Lung (tissue), 12 donors: ENCODE results near the gene CDHR5. TPM values are rescaled to one million over a fixed set of nuclear protein-coding genes. Genes with fewer than 3 reads are reported as not detected.

Experiments
- ATAC-seq: fragments of 200-7000 bp; cut with Tn5 transposase; one replicate; pipeline ENCODE4 v1.9.1; 2020; ENCODE audit warnings: moderate number of reproducible peaks; ENCODE audit not compliant: insufficient read depth, low FRiP score
- DNase-seq, 3 donors: peaks; one replicate each; pipeline ENCODE4 v3.0.0-alpha.2; 2013 to 2017
- H3K27ac ChIP-seq, 2 donors: one replicate each; pipeline ENCODE4 v1.5.1; 2013; ENCODE audit warnings: mild to moderate bottlenecking in 2 of 2, moderate library complexity in 2 of 2, control low read depth in 1 of 2, inconsistent platforms in 1 of 2, low read depth in 1 of 2, low read length in 1 of 2
- H3K27me3 ChIP-seq, 3 donors: one replicate each; pipeline ENCODE4 v1.5.1; 2013; ENCODE audit warnings: low read length in 2 of 3; ENCODE audit not compliant: control insufficient read depth in 3 of 3, insufficient read depth in 3 of 3
- H3K36me3 ChIP-seq, 4 donors: one replicate each; pipeline ENCODE4 v1.5.1; 2013; ENCODE audit warnings: low read length in 4 of 4, mild to moderate bottlenecking in 1 of 4, moderate library complexity in 1 of 4; ENCODE audit not compliant: control insufficient read depth in 4 of 4, insufficient read depth in 4 of 4
- H3K4me1 ChIP-seq, 5 donors: one replicate each; pipeline ENCODE4 v1.5.1; 2013; ENCODE audit warnings: low read length in 5 of 5, mild to moderate bottlenecking in 2 of 5, moderate library complexity in 1 of 5; ENCODE audit not compliant: control insufficient read depth in 5 of 5, insufficient read depth in 5 of 5
- H3K4me3 ChIP-seq: one replicate; pipeline ENCODE4 v1.5.1; 2013; ENCODE audit warnings: mild to moderate bottlenecking, control low read depth, moderate library complexity
- H3K9ac ChIP-seq, 2 donors: one replicate each; pipeline ENCODE4 v1.5.1; 2013; ENCODE audit warnings: low read length in 2 of 2, control low read depth in 1 of 2; ENCODE audit not compliant: insufficient read depth in 1 of 2
- H3K9me3 ChIP-seq, 4 donors: one replicate each; pipeline ENCODE4 v1.5.1; 2013; ENCODE audit warnings: low read length in 3 of 4, mild to moderate bottlenecking in 1 of 4, moderate library complexity in 1 of 4; ENCODE audit not compliant: control insufficient read depth in 4 of 4, insufficient read depth in 3 of 4
- WGBS, 2 donors: extraction: QIAGEN DNeasy Blood & Tissue Kit; methylation state at CpG; one replicate each; pipeline ENCODE4 v1.1.7; 2013; 5-methylcytosine and 5-hydroxymethylcytosine counted together
- polyA plus RNA-seq, 2 donors: library from polyadenylated mRNA; stranded (reverse); fragments of 200-250 nt; gene quantifications; one replicate each; pipeline ENCODE4 v1.2.1, GENCODE V29; 2013
- total RNA-seq, 2 donors: library from RNA; depleted of rRNA in 1 of 2; stranded (reverse); fragments of >200 nt in 1 of 2; gene quantifications; one replicate each; pipeline ENCODE4 v1.2.1, GENCODE V29; 2014 to 2021
- TF ChIP-seq, protein P1 (sequence below): IDR thresholded peaks from 2 replicates; pipeline ENCODE4 v1.5.1; 2012; ENCODE audit warnings: mild to moderate bottlenecking; ENCODE audit errors: control extremely low read depth, extremely low read depth
- donor health status: control.
- donor health status: control.
- donor health status: Bipolar disorder and iron deficiency.
- donor health status: healthy.
- donor health status: DM: yes; HTN: yes; CAD: no.

Gene CDHR5
- total and polyA plus RNA-seq, 4 donors: 0.02 to 0.10 TPM; not detected in 2

DNA sequence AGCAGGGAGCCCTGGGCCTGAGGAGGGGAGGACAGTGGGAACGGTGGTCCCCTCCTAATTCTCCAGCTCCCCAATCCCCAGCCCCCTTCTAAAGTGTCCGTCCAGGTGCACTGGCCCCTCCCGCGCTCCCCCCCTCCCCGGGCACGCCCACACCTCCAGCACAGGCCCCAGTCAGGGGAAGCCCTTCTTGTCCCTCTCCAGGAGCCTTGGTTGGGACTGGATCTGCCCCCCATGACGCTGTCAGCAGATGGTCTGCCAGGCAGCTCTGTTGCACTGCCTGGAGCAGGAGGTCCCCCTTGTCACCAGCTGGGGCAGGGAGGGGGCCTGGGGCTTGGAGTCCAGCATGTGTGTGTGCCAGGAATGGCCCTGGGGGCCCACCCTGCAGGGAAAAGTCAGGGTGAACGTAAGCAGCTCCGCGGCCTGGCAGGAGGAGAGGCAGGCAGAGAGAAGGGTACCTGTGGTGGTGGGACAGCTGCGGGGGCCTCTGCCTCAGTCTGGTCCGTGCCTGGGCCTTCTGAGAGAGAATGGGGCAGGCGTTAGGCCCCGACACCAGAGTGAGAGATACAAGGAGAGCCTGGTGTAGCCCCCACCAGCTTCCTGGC is 10.6 kb downstream of the CDHR5 start:
- ATAC-seq (no peak), DNase-seq (no peak)
- Histone ChIP-seq H3K9ac (no peak overlapping the region), H3K4me3 (no peak overlapping the region), H3K4me1 (peaks cover 0 to 14% (median 9%) of the 10 kb centered on the region in 5 donors), H3K9me3 (no peaks in the 10 kb centered on the region), H3K27me3 (no peaks in the 10 kb centered on the region), H3K27ac (peak overlapping the region; percentile 28 to 98), H3K36me3 (peaks cover 8 to 55% (median 15%) of the 10 kb centered on the region in 4 donors)
- 79 to 87% methylated on average over 13 to 14 of the region's 14 CpGs for WGBS, 2 donors
- TF ChIP-seq, protein P1, sequence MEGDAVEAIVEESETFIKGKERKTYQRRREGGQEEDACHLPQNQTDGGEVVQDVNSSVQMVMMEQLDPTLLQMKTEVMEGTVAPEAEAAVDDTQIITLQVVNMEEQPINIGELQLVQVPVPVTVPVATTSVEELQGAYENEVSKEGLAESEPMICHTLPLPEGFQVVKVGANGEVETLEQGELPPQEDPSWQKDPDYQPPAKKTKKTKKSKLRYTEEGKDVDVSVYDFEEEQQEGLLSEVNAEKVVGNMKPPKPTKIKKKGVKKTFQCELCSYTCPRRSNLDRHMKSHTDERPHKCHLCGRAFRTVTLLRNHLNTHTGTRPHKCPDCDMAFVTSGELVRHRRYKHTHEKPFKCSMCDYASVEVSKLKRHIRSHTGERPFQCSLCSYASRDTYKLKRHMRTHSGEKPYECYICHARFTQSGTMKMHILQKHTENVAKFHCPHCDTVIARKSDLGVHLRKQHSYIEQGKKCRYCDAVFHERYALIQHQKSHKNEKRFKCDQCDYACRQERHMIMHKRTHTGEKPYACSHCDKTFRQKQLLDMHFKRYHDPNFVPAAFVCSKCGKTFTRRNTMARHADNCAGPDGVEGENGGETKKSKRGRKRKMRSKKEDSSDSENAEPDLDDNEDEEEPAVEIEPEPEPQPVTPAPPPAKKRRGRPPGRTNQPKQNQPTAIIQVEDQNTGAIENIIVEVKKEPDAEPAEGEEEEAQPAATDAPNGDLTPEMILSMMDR: no peak

DNA sequence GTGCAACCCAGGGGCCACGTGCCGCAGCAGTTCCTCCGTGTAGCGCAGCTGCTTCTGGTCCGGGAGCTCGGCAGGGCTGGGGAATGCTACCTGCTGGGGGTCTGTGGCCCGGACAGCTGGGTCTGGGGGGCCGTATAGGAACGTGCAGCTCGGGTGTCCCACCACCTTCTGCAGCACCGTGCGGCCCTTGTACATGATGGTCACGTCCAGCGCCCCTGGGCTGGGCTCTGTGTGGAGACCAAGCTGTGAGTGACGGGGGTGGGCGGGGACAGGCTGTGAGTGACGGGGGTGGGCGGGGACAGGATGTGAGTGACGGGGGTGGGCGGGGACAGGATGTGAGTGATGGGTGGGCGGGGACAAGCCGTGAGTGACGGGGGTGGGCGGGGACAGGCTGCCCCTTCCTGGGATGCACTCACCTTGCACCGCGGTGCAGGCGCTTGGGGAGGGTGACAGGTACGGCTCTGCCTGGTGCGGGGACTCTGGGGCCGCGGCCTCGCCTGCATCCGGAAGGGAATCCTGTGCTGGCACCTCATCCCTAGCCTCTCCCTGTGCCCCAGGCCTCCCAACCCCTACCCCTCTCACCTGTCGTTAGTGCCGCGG is 11.3 kb downstream of the CDHR5 start:
- Histone ChIP-seq H3K9ac (no peak overlapping the region), H3K36me3 (peaks cover 8 to 61% (median 18%) of the 10 kb centered on the region in 4 donors), H3K27me3 (no peaks in the 10 kb centered on the region), H3K27ac (peak overlapping the region in 1 of 2 donors; percentile 98), H3K9me3 (no peaks in the 10 kb centered on the region), H3K4me3 (no peak overlapping the region), H3K4me1 (peaks cover 0 to 14% (median 9%) of the 10 kb centered on the region in 5 donors)
- WGBS, 2 donors: 56 to 80% methylated on average over 29 to 36 of the region's 36 CpGs
- DNase-seq: peak in 2 of 3 donors; percentile 39 to 74
- no peak for ATAC-seq
- TF ChIP-seq, protein P1: no peak

DNA sequence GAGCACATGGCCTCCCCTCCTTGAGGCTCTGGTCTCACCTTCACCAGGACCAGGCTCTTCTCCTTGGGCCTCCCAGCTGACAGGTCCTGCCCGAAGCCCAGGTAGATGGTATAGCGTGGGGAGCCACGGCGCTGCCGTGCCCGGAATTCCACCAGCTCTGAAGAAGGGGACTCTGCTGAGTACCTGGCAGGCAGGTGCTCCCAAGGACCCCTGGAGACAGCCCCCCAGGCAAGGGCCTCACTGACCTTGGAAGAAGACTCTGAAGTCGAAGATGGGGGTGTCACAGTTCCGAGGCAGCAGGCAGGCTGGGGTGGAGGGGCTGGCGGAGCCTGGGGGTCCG is 11.8 kb downstream of the CDHR5 start:
- peak overlapping the region in 1 of 2 donors; percentile 55 for H3K27ac ChIP-seq
- H3K9ac ChIP-seq: no peak overlapping the region
- H3K36me3 ChIP-seq: peaks cover 8 to 64% (median 21%) of the 10 kb centered on the region in 4 donors
- peaks cover 0 to 14% (median 9%) of the 10 kb centered on the region in 5 donors for H3K4me1 ChIP-seq
- H3K4me3 ChIP-seq: no peak overlapping the region
- TF ChIP-seq, protein P1: no peak
- DNase-seq (no peak), ATAC-seq (no peak)
- no peaks in the 10 kb centered on the region for H3K27me3 ChIP-seq
- no peaks in the 10 kb centered on the region for H3K9me3 ChIP-seq
- 94 to 96% methylated on average over 10 of the region's 10 CpGs for WGBS, 2 donors
